Measurements from ENCODE around the gene PLXNA4.

PLXNA4 gene

GRCh38 chr7:132565441-132565840 is 10.8 kb downstream of the PLXNA4 start:
- DNase-seq (ENCODE audit: low spot score), result no peak

GRCh38 chr7:132564849-132565248 is 11.4 kb downstream of the PLXNA4 start:
- DNase-seq (ENCODE audit: low spot score), result no peak

GRCh38 chr7:132564090-132564489 is 12.2 kb downstream of the PLXNA4 start:
- DNase-seq (ENCODE audit: low spot score), result no peak

- DNase-seq (ENCODE audit: low spot score), result no peak
Observed at GRCh38 chr7:132562690-132563089, 13.6 kb downstream of the PLXNA4 start.

- DNase-seq (ENCODE audit: low spot score), result no peak
Observed at GRCh38 chr7:132561763-132562162, 14.5 kb downstream of the PLXNA4 start.

- no peak for DNase-seq (ENCODE audit: low spot score)
Observed at GRCh38 chr7:132560825-132561529, 15.3 kb downstream of the PLXNA4 start.

- DNase-seq (ENCODE audit: low spot score), result no peak
Observed at GRCh38 chr7:132560105-132560504, 16.2 kb downstream of the PLXNA4 start.

- no peak for DNase-seq (ENCODE audit: low spot score)
Observed at GRCh38 chr7:132558815-132559214, 17.5 kb downstream of the PLXNA4 start.

GRCh38 chr7:132557489-132558044 is 18.7 kb downstream of the PLXNA4 start:
- peak; percentile 29 for DNase-seq (ENCODE audit: low spot score)

GRCh38 chr7:132554446-132554845 is 21.8 kb downstream of the PLXNA4 start:
- DNase-seq (ENCODE audit: low spot score), result no peak

GRCh38 chr7:132553031-132553430 is 23.2 kb downstream of the PLXNA4 start:
- DNase-seq (ENCODE audit: low spot score), result no peak

GRCh38 chr7:132551886-132552285 is 24.4 kb downstream of the PLXNA4 start:
- no peak for DNase-seq (ENCODE audit: low spot score)

- DNase-seq (ENCODE audit: low spot score), result no peak
Observed at GRCh38 chr7:132551439-132551838, 24.8 kb downstream of the PLXNA4 start.

- no peak for DNase-seq (ENCODE audit: low spot score)
Observed at GRCh38 chr7:132548489-132549078, 27.7 kb downstream of the PLXNA4 start.

GRCh38 chr7:132547821-132548220 is 28.4 kb downstream of the PLXNA4 start:
- no peak for DNase-seq (ENCODE audit: low spot score)

GRCh38 chr7:132546366-132547127 is 29.7 kb downstream of the PLXNA4 start:
- DNase-seq (ENCODE audit: low spot score), result no peak

GRCh38 chr7:132545756-132546155 is 30.5 kb downstream of the PLXNA4 start:
- no peak for DNase-seq (ENCODE audit: low spot score)

- no peak for DNase-seq (ENCODE audit: low spot score)
Observed at GRCh38 chr7:132544999-132545398, 31.3 kb downstream of the PLXNA4 start.

- DNase-seq (ENCODE audit: low spot score), result no peak
Observed at GRCh38 chr7:132544025-132544424, 32.2 kb downstream of the PLXNA4 start.

GRCh38 chr7:132542895-132543294 is 33.4 kb downstream of the PLXNA4 start:
- DNase-seq (ENCODE audit: low spot score), result no peak

GRCh38 chr7:132541656-132542055 is 34.6 kb downstream of the PLXNA4 start:
- no peak for DNase-seq (ENCODE audit: low spot score)

GRCh38 chr7:132537456-132538145 is 38.7 kb downstream of the PLXNA4 start:
- DNase-seq (ENCODE audit: low spot score), result peak; percentile 53

Measured in pons (tissue), 1 donor.